Measurements from ENCODE around the gene PNKP.
A peak's percentile ranks its signal among the peaks of the same experiment; 100 is the strongest.

The PNKP gene

GRCh38 chr19:49858088-49858985 lies 9.0 kb downstream of the PNKP start (continued):
- TF ChIP-seq ZNF600 (tag by site-specific recombination; IDR thresholded peaks at IDR 0.05): peak; percentile 98
- TF ChIP-seq ZNF10 (tag by site-specific recombination; IDR thresholded peaks at IDR 0.05): no peak
- TF ChIP-seq KLF8 (tag by site-specific recombination; IDR thresholded peaks at IDR 0.05): no peak; the same call in 1 of the 2 replicates
- TF ChIP-seq ZNF280C (tag by site-specific recombination; IDR thresholded peaks at IDR 0.05): no peak
- 0 out of 2 replicates have a peak, but pooled peaks have one; percentile 5 for TF ChIP-seq SP2 (tag by site-specific recombination; IDR thresholded peaks at IDR 0.05)
- TF ChIP-seq ZNF311 (tag by site-specific recombination; IDR thresholded peaks at IDR 0.05; ENCODE audit: borderline replicate concordance): no peak
- peak; percentile 48 for TF ChIP-seq PATZ1 (tag by site-specific recombination; IDR thresholded peaks at IDR 0.05)
- TF ChIP-seq ZNF510 (tag by site-specific recombination; IDR thresholded peaks at IDR 0.05; ENCODE audit: insufficient replicate concordance): no peak
- TF ChIP-seq MZF1 (tag by site-specific recombination; IDR thresholded peaks at IDR 0.05; ENCODE audit: borderline replicate concordance): no peak
- no peak for TF ChIP-seq ZNF704 (tag by site-specific recombination; IDR thresholded peaks at IDR 0.05)
- TF ChIP-seq KLF7 (tag by site-specific recombination; IDR thresholded peaks at IDR 0.05; ENCODE audit: borderline replicate concordance): peak; percentile 50; the same call in 1 of the 2 replicates
- no peak for TF ChIP-seq GFI1B (tag by site-specific recombination; IDR thresholded peaks at IDR 0.05)
- no peak for TF ChIP-seq ZNF223 (tag by site-specific recombination; IDR thresholded peaks at IDR 0.05)
- no peak for TF ChIP-seq ELK4 (IDR thresholded peaks at IDR 0.05; ENCODE audit: borderline replicate concordance, low read depth, low read length)
- peak; percentile 29; the same call in 1 of the 2 replicates for TF ChIP-seq WT1 (tag by site-specific recombination; IDR thresholded peaks at IDR 0.05)
- peak; percentile 48 for TF ChIP-seq CTCF (tag by site-specific recombination; IDR thresholded peaks at IDR 0.05)

- Histone ChIP-seq H3K4me3 (ENCODE audit: low read depth, low read length) (no peak overlapping the region), H3K27ac (ENCODE audit: extremely low read depth, low read depth, low read length) (peak overlapping the region; percentile 53; the same call in 1 of the 2 replicates), H3K4me1 (ENCODE audit: control insufficient read depth, insufficient read depth, low read length) (peaks cover 17% of the 10 kb centered on the region), H3K36me3 (ENCODE audit: control insufficient read depth in 2 of 2, insufficient read depth in 1 of 2, low read length in 2 of 2) (peaks cover 15 to 82% of the 10 kb centered on the region in 2 experiments), H3K9me3 (ENCODE audit: control insufficient read depth, insufficient read depth, low read depth, low read length) (no peaks in the 10 kb centered on the region)
- TF ChIP-seq SCRT2 (tag by site-specific recombination; IDR thresholded peaks at IDR 0.05): no peak
- TF ChIP-seq ZNF701 (tag by site-specific recombination; IDR thresholded peaks at IDR 0.05): no peak
- no peak for TF ChIP-seq ZNF560 (tag by site-specific recombination; IDR thresholded peaks at IDR 0.05; ENCODE audit: borderline replicate concordance)
- TF ChIP-seq ZNF621 (tag by site-specific recombination; IDR thresholded peaks at IDR 0.05): no peak
- TF ChIP-seq ZNF654 (tag by site-specific recombination; IDR thresholded peaks at IDR 0.05; ENCODE audit: low read depth): no peak
- TF ChIP-seq ZNF146 (tag by site-specific recombination; IDR thresholded peaks at IDR 0.05): no peak
- no peak for TF ChIP-seq ZNF544 (tag by site-specific recombination; IDR thresholded peaks at IDR 0.05)
- no peak for TF ChIP-seq KLF9 (tag by site-specific recombination; IDR thresholded peaks at IDR 0.05; ENCODE audit: low read depth)
- TF ChIP-seq ZNF843 (tag by site-specific recombination; IDR thresholded peaks at IDR 0.05): no peak
- TF ChIP-seq ZNF610 (tag by site-specific recombination; IDR thresholded peaks at IDR 0.05; ENCODE audit: borderline replicate concordance): no peak
- ChIA-PET CTCF (interaction anchor here (1.4 kb wide), 2 partner anchors 9 to 177 kb away, joined by 3 to 4 read pairs; no protein-coding TSS in a partner anchor), POLR2A (interaction anchor here (0.7 to 3.1 kb wide), 7 partner anchors 9 to 139 kb away, joined by 3 to 28 read pairs (median 3); partner anchors contain the start of genes AKT1S1, AP2A1, MED25 and PNKP)
Measured at GRCh38 chr19:49857838-49858087, 9.6 kb downstream of the PNKP start.

Measured in HEK293 (cell line).